GM19240 (cell line): Measurements from ENCODE around the gene CIROP.

ENCODE experiments used
- DNase-seq: peaks from one replicate; pipeline ENCODE4 v3.0.0; 2011; ENCODE audit warnings: low spot score; ENCODE audit not compliant: insufficient read length

Gene CIROP

DNA sequence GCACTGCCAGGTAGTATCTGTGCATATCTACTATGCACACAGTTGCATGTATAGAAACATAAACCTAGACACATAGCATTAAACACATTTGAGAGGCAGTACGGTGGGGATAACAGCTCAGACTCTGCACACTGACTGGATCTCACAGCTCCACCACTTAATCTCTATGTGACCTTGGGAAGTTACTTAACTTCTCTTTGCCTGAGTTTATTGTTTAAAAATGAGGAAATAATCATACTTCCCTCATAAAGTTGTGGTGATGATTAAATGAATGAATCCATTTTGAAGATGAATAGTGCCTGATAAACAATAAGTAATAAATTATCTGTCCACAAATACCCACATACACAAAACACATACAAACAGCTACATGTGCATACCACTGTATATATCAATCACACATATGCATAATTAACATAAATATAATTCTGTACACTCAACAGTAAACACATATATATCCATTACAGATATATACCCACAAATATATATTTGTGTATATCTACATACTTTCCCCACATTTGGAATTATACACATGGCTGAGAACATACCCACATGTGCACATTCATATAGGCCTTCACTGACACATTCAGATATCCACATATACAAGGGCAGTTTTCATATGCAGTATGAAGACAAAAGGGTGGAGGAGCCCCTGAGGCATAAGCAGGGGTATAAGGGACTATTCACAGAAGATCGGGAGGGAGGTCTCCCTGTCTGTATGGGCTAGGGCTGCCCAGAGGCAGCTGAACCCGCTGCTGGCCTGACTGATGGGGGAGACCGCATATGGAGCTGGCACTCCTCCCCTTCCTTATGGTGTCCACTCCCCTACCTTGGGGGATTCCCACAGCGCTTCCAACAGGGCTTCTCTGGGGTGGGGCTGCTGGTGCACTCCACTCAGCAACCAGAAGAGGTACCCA is 53.4 kb downstream of the CIROP start:
- DNase-seq: no peak
